Measurements from ENCODE around the gene ZFR2. TPM values are rescaled to one million over a fixed set of nuclear protein-coding genes. Genes with fewer than 3 reads are reported as not detected.

ZFR2 gene
- polyA plus RNA-seq, 1 of the 3 experiments (the other 2 are of a cell fraction): 0.44 TPM

DNA sequence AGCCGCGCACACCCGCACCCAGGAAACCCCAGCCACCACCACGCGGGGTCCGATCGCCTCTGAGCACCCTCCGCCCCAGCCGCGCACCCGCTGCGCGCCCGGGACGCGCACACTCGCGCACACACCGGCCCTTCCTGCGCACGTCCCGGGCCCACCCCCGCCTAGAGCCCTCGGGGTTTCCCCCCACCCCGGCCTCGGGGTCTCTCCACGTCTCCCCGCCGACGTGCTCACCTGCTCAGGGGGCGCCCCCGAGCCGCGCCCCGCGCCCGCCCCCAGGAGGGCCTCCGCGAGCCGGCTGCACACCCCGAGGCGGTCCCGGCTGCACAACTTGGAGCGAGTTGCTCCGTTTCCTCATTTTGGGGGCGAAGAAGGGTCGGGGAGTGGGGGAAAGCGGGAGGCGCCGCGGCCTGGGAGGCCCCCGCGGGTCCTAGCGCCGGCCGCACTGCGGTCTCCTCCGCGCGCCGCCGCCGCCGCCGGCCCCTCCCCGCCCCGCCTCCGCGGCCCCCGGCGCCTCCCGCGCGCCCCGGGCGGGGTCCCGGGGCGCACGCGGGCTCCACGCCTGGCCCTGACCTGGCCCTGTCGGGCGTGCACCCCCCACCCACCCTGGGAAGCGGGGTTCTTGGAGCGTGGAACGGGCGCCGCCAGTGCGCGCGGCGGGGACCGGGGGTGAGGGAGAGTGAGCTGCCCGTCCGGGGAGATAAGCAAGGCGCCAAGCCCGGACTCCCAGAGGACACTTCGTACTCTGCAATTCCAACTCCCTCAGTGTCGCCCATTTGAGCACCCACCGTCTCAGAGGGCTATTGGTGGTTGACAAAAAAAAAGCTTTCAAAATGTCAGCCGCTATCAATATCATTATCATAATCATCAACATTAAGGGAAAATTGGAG lies 82.7 kb downstream of the ZFR2 start, which contains the start of gene MATK (continued):
- TF ChIP-seq FOSL2 (IDR thresholded peaks at IDR 0.05; ENCODE audit: borderline replicate concordance, low read depth) (no peak), YY1 (IDR thresholded peaks at IDR 0.05; ENCODE audit: low read depth) (no peak), EP300 (IDR thresholded peaks at IDR 0.05; ENCODE audit: borderline replicate concordance in 1 of 2, low read depth in 1 of 2, low read length in 1 of 2) (no peak), NFIC (IDR thresholded peaks at IDR 0.05; ENCODE audit: borderline replicate concordance) (no peak), ELF1 (IDR thresholded peaks at IDR 0.05) (no peak), FOXJ3 (CRISPR knock-in tag; IDR thresholded peaks at IDR 0.05) (no peak), RFX5 (IDR thresholded peaks at IDR 0.05; ENCODE audit: low read length) (no peak)
- TF ChIP-seq, protein P1, sequence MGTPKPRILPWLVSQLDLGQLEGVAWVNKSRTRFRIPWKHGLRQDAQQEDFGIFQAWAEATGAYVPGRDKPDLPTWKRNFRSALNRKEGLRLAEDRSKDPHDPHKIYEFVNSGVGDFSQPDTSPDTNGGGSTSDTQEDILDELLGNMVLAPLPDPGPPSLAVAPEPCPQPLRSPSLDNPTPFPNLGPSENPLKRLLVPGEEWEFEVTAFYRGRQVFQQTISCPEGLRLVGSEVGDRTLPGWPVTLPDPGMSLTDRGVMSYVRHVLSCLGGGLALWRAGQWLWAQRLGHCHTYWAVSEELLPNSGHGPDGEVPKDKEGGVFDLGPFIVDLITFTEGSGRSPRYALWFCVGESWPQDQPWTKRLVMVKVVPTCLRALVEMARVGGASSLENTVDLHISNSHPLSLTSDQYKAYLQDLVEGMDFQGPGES (IDR thresholded peaks at IDR 0.05; ENCODE audit: low read depth, low read length): no peak

DNA sequence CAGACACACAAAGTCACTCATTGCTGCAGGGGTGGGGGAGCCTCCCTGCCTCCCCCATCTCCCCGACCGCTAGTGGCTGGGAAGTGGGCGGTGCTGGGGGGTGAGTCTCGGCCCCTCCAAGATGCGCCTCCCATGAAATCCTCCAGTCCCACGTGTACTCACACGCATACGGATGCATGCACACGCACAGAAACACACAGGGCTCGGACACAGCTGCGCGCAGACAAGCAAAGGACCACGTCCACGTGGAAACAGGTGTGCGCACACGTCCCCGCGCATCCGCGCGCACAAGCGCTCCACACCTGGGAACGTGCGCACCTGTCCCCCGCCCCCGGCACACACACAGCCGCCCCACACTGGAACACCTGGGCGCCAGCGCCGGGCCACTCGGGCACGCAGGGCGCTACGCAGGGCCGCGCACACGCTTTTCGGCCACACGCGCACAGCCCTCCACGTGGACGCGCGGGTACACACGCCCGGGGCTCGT lies 83.3 kb downstream of the ZFR2 start:
- ChIA-PET CTCF (interaction anchor here (2.6 kb wide), 1 partner anchor 37 kb away, joined by 26 read pairs; no protein-coding TSS in a partner anchor), POLR2A (no interaction called here)
- Histone ChIP-seq H3K4me3 (ENCODE audit: low read depth in 2 of 2, low read length in 1 of 2) (no peak overlapping the region), H3K27ac (ENCODE audit: low read depth in 2 of 2, low read length in 1 of 2) (no peak overlapping the region), H3K79me2 (ENCODE audit: insufficient read depth) (no peaks in the 10 kb centered on the region), H3K9me3 (peaks cover 9% of the 10 kb centered on the region), H3K4me2 (no peak overlapping the region; the same call in 1 of the 2 replicates), H3K4me1 (ENCODE audit: control insufficient read depth in 1 of 2, insufficient read depth in 2 of 2, low read depth in 1 of 2, low read length in 1 of 2) (no peaks in the 10 kb centered on the region; a peak in 1 of 4 replicates), H4K20me1 (ENCODE audit: insufficient read depth) (no peaks in the 10 kb centered on the region), H3K27me3 (ENCODE audit: insufficient read depth) (peaks cover 33% of the 10 kb centered on the region), H3K36me3 (replicated peaks in 1 of 2; ENCODE audit: control insufficient read depth in 1 of 2, insufficient read depth in 2 of 2, low read length in 1 of 2) (no peaks in the 10 kb centered on the region), H3F3A (replicated peaks; ENCODE audit: insufficient read depth) (no peaks in the 10 kb centered on the region), H3K9me2 (no peaks in the 10 kb centered on the region), H3K9ac (no peak overlapping the region), H2AFZ (ENCODE audit: low read depth) (no peak overlapping the region)
- no peak for TF ChIP-seq RCOR1 (IDR thresholded peaks at IDR 0.05; ENCODE audit: low read length)
- TF ChIP-seq TAF1 (IDR thresholded peaks at IDR 0.05; ENCODE audit: borderline replicate concordance, low read depth, low read length): no peak
- 6% methylated on average over 13 of the region's 47 CpGs for WGBS (ENCODE audit: low lambda C conversion rate)
- no peak for DNase-seq

DNA sequence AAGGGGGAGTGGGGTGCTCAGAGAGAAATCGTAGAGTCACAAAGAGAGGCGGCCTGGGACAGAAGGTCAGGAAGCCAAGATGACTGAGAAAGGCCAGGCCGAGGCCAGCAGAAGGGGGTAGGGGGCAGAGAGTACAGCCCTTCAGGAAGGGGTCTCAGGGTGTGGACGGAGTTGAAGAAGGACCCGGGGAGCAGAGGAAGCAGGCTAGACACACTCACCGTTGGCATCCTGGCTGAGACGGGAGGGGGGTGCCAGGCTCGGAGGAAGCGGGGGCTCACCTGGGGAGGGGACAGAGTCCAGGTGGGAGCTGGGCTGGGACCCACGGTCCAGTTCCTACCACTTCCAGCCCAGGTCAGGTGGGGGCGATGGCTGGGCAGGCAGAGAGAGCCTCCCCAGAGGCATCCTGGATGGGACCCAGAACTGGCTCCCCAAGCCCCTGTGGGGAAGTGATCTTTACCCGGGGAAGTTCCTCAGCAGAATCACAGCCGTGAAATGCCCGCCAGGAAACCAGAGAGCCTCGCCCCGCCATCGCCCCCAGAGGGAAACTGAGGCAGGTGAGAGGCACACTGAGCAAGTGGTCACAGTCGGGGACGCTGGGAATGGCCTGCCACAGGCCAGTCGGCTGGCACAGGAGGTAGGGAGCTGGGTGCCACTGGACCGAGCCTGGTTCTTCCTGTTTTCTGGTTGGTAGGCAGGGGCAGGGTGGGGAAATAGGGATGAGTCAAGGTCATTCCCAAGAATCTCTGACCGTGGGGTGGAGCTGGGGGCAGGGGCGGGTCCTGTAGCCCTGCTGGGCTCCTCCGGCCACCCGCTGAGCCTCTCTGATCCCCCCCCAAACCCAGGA lies 84.0 kb downstream of the ZFR2 start:
- ChIA-PET CTCF (interaction anchor here (0.9 to 2.6 kb wide), 10 partner anchors 9 to 203 kb away, joined by 3 to 26 read pairs (median 4); partner anchors contain the start of genes ATCAY and RAX2), POLR2A (no interaction called here)
- Histone ChIP-seq H3K27ac (ENCODE audit: low read depth in 2 of 2, low read length in 1 of 2) (no peak overlapping the region), H4K20me1 (ENCODE audit: insufficient read depth) (no peaks in the 10 kb centered on the region), H3K9ac (no peak overlapping the region), H3K9me2 (no peaks in the 10 kb centered on the region), H3K9me3 (peaks cover 9% of the 10 kb centered on the region), H3K4me2 (no peak overlapping the region), H3K4me3 (ENCODE audit: low read depth in 2 of 2, low read length in 1 of 2) (no peak overlapping the region), H3F3A (replicated peaks; ENCODE audit: insufficient read depth) (no peaks in the 10 kb centered on the region), H2AFZ (ENCODE audit: low read depth) (no peak overlapping the region), H3K27me3 (ENCODE audit: insufficient read depth) (peaks cover 32% of the 10 kb centered on the region), H3K79me2 (ENCODE audit: insufficient read depth) (no peaks in the 10 kb centered on the region), H3K4me1 (ENCODE audit: control insufficient read depth in 1 of 2, insufficient read depth in 2 of 2, low read depth in 1 of 2, low read length in 1 of 2) (no peaks in the 10 kb centered on the region; a peak in 1 of 4 replicates), H3K36me3 (replicated peaks in 1 of 2; ENCODE audit: control insufficient read depth in 1 of 2, insufficient read depth in 2 of 2, low read length in 1 of 2) (no peaks in the 10 kb centered on the region)
- no peak for DNase-seq
- WGBS (ENCODE audit: low lambda C conversion rate): 7% methylated on average over 16 of the region's 25 CpGs
- TF ChIP-seq MXI1 (IDR thresholded peaks at IDR 0.05; ENCODE audit: low read depth, low read length): no peak
- TF ChIP-seq, protein P2, sequence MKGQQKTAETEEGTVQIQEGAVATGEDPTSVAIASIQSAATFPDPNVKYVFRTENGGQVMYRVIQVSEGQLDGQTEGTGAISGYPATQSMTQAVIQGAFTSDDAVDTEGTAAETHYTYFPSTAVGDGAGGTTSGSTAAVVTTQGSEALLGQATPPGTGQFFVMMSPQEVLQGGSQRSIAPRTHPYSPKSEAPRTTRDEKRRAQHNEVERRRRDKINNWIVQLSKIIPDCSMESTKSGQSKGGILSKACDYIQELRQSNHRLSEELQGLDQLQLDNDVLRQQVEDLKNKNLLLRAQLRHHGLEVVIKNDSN (IDR thresholded peaks at IDR 0.05; ENCODE audit: borderline replicate concordance, low read depth): no peak
- TF ChIP-seq, protein P1 (IDR thresholded peaks at IDR 0.05; ENCODE audit: low read depth, low read length): no peak
- no peak for TF ChIP-seq RAD21 (IDR thresholded peaks at IDR 0.05; ENCODE audit: low read length)
